GM19351 (cell line): ENCODE data around the gene ZEB2.

Experiments used
- ATAC-seq: cut with Tn5 transposase; IDR thresholded peaks from one replicate; pipeline ENCODE4 v1.9.1; 2021; ENCODE audit warnings: mild to moderate bottlenecking, moderate library complexity; ENCODE audit not compliant: unreplicated experiment

The ZEB2 gene

DNA sequence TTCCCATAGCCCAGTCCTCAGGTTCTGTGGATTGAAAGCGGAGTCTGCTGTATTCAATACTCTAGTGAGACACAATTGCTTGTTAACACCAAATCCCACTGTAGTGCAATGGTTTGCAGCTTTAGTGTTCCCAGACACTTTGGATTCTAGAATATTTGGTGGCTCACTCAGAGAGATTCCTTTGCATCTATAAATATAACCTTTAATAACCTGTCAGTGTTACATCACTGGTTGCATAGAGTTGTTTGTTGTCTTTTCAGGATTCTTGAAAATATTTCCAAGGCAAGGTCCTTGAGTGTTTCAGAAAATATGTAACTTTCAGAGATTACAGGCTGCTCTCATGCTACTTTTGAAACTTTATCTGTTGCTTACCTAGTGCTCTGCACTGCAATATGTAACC lies 157.5 kb downstream of the ZEB2 start:
- no peak for ATAC-seq

- ATAC-seq = no peak
These were observed 158.2 kb downstream of the ZEB2 start for GRCh38 chr2:144361742-144362141.

DNA sequence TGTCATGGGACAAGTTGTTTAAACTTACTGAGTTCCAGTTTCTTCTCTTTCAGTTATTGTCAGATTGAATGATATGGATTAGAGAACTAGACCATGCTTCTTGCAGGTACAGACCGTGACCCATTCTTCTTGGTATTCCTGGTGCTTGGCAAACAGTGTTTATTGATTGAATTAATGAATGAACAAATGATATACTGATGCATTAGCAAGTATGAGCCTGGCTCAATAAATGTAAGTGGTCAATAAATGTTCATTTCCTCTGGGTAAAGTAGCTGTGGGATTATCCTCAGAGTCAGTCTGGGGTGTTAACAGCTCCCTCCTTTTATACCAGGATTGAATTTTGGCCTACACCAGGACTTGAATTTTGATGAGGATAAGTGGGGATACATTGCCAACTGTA lies 160.2 kb downstream of the ZEB2 start:
- ATAC-seq = no peak

DNA sequence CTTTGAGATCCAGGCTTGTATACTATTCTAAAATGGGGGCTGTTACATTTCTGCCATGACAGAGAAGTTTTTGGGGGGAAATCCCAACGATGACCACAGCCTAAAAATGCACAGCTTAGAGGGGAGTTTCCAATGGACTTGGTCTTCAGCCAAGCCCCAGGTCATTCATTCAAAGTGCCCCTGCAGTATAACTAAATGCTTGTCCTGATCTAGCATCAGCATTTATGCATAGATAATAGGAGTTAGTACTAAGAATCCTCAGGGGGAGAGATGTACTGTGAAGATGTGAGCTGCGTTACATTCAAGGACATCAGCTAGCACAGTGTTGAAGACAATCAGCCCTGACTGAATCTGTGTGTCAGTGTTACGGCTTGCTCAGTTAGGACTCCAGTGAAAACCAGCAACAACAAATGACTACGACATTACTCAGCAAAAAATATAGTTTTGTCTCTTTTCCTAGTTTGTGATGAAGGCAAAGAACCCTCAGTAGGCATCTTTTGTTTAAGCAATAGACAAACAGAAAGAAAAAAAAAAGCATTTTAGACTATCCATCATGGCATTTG lies 160.9 kb downstream of the ZEB2 start:
- ATAC-seq = peak; percentile 58

- ATAC-seq = no peak
These were observed 161.4 kb downstream of the ZEB2 start for GRCh38 chr2:144358374-144358964.

DNA sequence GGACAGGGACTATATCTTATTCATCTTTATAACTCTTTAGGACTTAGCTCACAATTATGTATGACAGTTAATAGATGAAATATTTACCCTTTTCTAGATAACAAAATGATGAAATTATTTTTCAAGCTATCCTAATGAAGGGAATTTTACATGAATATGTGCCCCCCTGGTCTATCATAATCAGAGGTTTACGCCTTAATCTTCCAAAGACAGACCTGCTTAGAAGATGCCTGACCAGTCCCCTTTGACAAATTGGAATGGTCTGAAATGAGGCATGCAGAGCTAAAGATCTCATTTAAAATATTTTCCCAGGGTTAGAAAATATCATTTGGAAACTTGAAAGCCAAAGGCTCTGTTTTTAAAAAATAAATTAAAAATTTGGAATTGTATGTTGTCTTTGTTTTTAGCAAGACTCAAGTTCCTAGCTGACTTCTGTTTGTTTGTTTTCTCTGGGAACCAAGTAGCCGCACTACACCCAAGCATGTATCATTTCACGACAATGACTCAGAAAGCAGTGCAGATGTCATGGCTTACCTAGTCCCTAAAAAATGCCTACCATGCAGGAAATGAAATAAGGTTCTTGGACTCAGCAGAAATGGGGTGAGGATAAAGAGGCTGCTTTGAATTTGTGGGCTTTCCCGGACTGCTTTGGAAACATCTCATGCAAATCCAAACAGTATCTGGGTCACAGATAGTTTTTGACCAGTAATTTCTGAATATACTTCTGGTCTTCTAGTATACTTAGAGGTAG lies 162.1 kb downstream of the ZEB2 start:
- peak; percentile 76 for ATAC-seq

GRCh38 chr2:144356402-144356801 lies 163.5 kb downstream of the ZEB2 start:
- ATAC-seq = no peak

DNA sequence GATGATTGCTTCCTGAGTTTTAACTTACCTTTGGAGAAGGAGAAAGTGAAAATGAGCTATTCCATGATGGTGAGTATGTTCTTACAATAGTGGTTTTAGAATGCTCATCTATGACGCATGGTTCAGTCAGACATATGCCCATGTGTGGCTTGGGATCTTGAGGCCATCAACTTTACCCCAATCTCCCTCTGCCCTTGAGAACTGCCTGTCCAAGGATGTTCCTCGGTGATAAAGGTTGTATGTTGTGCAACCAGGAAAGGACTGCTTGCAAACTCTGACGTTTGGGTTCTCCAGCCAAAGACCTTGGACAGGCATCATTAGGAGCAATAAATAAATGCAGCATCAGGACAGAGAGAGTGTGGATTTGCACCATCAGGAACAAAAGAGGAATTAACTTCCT lies 165.0 kb downstream of the ZEB2 start:
- no peak for ATAC-seq

GRCh38 chr2:144351687-144352086 lies 168.2 kb downstream of the ZEB2 start:
- ATAC-seq = no peak

DNA sequence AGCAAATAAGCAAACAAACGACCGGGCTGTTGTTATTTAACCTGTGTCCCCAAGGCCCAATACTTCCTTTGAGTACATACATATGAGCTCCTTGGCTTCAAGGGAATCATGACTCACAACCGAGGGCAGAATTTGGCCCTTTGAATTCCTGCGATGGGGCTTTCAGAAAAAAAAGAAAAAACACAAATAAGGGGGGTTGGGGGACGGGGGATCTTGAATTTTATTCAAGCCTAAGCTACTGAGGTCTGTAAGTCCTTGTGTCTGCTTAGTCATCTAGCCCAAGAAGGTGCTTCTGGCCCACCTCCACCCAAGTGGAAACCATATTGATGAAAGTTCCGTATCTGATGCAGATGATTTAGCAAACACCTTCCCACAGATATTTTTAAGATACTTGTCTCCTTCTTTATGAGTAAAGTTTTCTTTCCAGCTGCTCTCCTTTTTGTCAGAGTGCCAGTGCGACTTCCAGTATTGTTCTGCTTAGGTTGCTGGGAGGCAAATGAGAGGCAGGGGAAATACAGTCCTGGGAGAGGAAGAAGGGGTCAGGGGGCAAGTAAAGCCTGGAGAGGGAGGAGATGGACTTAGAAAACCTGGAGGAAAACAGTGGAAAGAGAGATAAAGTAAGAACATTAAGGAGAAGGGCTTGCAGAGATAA lies 169.6 kb downstream of the ZEB2 start:
- no peak for ATAC-seq

GRCh38 chr2:144349674-144350073 lies 170.2 kb downstream of the ZEB2 start:
- no peak for ATAC-seq

DNA sequence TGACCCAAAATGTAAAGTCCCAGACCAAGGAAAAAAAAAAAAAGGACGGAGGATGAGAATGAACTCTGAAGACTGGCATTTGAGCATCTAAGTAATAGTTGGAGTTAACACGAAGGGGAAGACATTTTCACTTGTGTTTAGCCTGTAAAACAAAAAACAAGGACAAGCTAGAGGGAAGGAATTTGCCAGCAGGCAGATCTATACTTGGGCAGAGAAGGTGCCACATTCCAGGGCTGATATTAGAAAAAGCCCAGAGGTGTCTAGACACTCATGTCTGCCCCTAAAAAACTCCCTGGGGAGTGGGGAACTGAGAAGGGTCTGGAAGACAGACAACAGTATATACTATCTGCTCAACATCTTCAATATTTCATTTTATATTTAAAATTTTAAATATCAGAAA lies 171.1 kb downstream of the ZEB2 start:
- no peak for ATAC-seq

GRCh38 chr2:144346229-144346628 lies 173.7 kb downstream of the ZEB2 start:
- no peak for ATAC-seq

DNA sequence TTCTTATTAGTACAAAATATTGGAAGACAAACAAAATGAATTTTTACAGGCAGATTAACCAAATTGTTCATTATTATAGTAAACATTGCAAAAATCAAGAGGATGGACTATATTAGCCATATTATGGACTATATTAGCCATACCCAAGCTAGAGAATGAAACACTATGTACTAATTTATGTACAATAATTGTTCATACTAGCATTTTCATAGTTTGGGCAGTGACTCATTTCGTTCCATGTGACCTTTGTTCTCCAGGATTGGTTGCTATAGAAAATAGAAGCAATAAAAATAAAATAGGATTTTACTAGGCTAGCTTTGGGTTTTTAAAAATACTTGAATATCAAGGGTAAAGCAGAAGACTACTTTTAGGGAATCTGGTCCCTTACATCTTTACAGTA lies 176.8 kb downstream of the ZEB2 start:
- ATAC-seq = peak; percentile 73

DNA sequence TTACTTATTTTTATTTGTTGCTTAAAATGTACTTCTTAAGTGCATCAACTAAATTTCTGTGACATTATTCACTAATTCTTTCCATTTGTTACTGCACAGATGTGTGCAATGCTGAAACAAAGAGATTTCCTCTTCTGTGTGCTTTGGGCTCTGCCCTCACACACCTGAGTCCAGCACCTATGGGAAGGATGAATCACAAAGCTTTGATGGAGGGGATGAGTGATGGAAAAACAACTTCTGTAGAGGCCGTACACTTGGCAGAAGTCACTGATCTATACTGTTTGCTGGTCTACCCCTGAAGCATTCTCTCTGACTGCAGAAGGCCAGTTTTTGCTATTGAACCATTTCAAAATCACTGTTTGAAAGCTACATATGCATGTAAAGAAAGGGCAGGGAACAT lies 178.4 kb downstream of the ZEB2 start:
- no peak for ATAC-seq

GRCh38 chr2:144339048-144339447 lies 180.9 kb downstream of the ZEB2 start:
- ATAC-seq = no peak

GRCh38 chr2:144334551-144334950 lies 185.4 kb downstream of the ZEB2 start:
- no peak for ATAC-seq
